Stimulated activated CD8-positive, alpha-beta memory T cell treated with anti-CD3 and anti-CD28 coated beads, Interleukin-4, amount 100 ng/mL, for 48 hours (primary cell): ENCODE data around the gene PPP1R13B.
"Not testable (repeated sequence)": the region's sequence is repeated elsewhere in the genome, so short reads cannot be mapped to it uniquely, and the experiment has no call there.

ENCODE experiments used
- DNase-seq: peaks from one replicate; pipeline ENCODE4 v3.0.0-alpha.2; 2020

The PPP1R13B gene

DNA sequence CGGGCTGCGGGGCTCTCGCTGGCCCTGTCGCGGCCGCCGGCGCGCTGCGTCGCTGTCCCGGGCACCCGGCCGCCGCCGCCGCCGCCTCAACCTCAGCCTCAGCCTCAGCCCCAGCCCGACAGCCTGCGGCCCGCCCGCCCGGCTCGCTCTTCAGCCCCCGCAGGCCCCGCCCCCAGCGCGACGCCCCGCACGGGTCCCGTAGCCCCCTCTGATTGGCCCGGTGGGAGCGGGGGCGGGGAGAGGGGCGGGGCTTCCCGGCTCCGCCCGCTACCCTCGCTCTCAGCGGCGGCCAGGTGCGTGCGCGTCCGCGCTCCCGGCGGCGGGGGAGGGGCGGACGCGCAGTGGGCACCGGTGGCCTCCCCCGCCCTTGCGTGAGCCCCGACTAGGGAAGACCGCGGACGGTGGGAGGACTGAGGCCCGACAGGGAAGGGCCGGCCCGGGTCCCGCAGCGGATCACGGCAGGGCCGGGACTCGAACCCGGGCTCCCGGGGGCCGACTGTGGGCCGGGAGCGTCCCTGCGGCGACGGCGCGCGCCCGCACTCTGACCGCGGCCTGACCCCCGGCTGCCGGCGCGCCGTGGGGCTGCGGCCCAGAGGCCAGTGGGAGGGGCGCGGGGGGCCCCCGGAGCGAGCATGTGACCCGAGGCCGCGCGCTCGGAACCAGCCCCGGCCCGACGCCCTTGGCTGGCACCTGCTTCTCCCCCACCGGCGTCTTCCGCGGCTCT, at the start of gene PPP1R13B:
Gene PPP1R13B, minus strand, starts transcription at position 125 of the 724 bp plus-strand sequence. CDS start 268 bp downstream, outside the sequence.
- peak; percentile 95 for DNase-seq

- no peak for DNase-seq
Observed at GRCh38 chr14:103896578-103896977, 49.2 kb upstream of the PPP1R13B start.

- DNase-seq = no peak
Observed at GRCh38 chr14:103894723-103895059, 47.3 kb upstream of the PPP1R13B start.

DNA sequence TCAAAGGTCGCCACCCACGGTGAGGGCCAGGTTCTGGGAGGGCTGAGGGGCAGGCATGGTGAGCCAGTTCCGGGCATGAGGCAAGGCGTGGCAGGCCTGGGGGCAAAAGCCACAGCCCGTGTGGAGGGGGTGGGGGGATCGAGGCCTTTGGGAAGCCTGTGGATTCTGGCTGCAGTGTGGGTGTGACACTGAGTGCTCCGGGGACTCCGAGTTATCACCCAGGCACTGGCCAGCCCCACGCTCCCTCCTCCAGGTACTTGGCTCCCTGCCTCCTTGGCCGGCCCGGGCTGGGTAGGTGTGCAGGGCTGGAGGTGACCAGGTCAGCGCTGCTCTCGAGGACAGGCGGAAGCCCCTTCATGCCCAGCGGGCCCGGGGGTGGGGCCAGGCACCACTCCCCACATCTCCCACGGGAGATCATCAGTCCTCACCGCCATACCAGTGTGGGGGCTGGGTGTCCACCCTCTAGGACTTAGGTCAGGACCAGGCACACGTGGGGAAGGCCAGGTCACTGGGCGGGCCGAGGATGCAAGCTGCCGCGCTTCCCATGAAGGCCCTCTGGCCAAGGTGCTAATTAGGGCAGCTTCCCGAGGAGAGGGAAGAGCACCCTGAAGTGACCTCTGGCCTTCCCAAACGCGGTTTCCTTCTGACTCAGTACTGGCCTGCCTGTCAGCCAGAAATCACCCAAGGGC, 46.8 kb upstream of the PPP1R13B start:
- DNase-seq = no peak

DNA sequence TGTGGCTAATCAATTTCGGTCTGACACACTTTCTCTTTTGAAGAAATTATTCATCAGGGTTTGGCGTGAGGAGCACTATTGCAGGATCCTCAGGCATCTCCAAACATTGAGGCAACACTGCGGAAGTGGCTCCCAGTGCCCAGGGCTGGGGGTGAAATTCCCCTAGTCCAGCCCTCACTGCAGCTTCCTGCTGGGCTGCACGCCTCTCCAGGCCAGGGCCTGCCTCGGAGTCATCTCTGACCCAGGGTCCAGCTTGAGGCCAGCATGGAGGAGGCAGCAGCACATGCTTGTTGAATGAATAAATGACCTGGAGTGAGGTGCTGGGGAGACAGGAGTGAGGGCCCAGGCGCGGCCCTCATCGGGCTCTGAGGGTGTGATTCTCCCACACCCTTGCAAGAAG, 44.9 kb upstream of the PPP1R13B start:
- DNase-seq = no peak

- no peak for DNase-seq
Observed at GRCh38 chr14:103891667-103892215, 44.4 kb upstream of the PPP1R13B start.

DNA sequence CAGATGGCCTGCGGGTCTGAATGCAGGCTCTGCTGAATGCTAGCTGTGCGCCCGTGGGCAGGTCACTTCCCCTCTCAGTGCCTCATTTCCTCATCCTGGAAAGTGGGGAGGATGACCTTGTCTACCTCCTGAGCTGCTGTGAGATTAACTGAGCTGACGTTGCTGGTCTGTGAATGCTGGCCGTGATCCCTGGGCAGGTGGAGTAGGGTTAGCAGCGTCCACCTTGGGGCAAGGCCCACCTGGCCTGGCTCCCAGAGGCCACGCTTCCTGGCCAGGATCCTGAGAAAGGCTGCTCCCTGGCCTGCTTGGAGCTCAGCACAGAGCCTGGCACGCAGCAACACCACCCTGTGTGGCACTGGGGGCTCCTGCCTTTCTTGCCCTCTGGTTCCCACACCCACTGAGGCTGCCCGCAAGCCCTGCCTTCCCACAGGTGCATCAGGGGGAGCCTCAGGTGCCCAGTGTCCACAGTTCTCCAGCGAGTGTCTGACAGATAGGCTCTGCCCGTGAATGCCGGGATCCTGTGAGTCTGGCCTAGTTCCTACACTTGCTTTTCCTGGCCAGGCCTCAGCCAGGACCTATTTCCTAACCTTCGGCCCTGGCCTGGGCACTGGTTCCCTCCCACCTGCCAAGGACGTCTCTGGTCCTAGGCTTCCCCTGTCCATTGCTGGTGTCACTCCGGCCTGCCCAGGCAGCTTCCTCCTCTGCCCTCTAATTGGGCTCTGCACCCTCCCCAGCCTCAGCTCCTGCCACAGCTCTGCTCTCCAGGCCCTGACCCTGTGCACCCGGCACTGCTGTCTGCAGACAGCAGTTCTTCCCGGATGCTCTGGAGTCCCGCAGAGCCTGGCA, 43.7 kb upstream of the PPP1R13B start:
- DNase-seq = no peak

- no peak for DNase-seq
Observed at GRCh38 chr14:103890052-103890371, 42.6 kb upstream of the PPP1R13B start.

- DNase-seq = no peak
Observed at GRCh38 chr14:103889313-103890051, 42.1 kb upstream of the PPP1R13B start.

DNA sequence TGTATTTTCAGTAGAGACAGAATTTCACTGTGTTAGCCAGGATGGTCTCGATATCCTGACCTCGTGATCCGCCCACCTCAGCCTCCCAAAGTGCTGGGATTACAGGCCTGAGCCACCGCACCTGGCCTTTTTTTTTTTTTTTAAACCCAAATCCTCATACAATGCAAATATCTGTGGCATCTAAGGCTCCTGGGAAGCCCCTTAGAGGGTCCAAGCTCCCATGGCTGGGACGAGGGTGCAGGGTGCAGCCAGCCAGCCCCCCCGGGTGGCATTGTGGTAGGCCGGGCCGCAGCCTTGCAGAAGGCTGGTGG, 41.6 kb upstream of the PPP1R13B start:
- DNase-seq = not testable (repeated sequence)

GRCh38 chr14:103887557-103888115, 40.3 kb upstream of the PPP1R13B start:
- no peak for DNase-seq

GRCh38 chr14:103887170-103887501, 39.8 kb upstream of the PPP1R13B start:
- DNase-seq = no peak

DNA sequence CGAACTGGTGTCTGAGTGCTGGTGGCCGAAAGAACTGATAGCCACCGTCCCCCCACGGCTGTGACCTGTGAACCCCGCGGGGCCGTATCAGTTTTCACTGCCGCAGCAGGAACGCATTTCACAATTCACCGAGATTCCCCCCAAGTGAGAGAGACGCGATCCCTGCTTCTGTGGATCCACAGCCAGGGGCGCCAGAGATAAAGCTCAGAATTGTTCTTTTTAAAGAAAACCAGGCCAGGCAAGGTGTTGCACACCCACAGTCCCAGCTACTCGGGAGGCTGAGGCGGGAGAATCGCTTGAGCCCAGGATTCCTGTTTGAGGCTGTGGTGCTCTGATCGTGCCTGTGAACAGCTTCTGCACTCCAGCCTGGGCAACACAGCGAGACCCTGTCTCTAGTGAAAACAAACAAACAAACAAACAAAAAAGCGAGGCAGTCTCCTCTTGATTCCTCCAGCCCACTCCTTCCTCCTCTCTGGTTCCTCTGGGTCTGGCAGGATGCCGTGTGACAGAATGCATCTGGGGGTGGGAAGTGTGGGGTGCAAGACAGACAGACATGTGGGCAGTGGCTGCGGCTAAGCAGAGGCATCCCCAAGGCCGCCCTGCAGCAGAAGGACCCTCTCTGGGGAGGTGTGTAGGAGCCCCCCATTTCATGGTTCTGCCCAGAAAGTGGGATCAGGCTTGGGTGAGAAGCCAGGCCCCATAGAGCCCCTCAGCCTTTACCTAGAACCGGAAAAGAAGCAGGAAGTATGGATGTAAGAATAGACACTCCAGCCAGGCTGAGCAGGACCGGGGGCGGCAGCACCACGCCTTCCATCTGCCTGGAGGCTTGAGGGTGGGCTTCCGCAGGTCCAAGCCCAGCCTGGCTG, 39.2 kb upstream of the PPP1R13B start:
- no peak for DNase-seq

- DNase-seq = no peak
Observed at GRCh38 chr14:103885509-103885932, 38.1 kb upstream of the PPP1R13B start.

DNA sequence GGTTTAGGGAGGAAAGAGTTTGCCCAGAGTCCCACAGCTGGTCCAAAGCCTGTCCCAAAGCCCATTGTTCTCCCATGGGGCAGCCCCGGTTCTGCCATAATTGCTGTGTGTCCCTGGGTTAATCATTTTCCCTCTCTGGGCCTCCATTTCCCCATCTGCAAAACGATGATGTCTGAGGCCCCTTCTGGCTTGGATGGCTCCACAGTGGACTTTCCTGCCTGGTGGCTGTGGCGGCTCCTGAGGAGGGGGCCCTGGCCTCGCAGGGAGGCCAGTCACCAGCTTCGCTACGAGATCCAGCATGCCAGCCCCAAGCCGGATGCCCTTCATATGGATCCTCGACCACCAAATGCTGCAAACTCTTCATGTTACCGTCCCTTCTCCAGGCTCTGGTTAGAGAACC, 37.5 kb upstream of the PPP1R13B start:
- no peak for DNase-seq

GRCh38 chr14:103883263-103883523, 35.8 kb upstream of the PPP1R13B start:
- DNase-seq = no peak

DNA sequence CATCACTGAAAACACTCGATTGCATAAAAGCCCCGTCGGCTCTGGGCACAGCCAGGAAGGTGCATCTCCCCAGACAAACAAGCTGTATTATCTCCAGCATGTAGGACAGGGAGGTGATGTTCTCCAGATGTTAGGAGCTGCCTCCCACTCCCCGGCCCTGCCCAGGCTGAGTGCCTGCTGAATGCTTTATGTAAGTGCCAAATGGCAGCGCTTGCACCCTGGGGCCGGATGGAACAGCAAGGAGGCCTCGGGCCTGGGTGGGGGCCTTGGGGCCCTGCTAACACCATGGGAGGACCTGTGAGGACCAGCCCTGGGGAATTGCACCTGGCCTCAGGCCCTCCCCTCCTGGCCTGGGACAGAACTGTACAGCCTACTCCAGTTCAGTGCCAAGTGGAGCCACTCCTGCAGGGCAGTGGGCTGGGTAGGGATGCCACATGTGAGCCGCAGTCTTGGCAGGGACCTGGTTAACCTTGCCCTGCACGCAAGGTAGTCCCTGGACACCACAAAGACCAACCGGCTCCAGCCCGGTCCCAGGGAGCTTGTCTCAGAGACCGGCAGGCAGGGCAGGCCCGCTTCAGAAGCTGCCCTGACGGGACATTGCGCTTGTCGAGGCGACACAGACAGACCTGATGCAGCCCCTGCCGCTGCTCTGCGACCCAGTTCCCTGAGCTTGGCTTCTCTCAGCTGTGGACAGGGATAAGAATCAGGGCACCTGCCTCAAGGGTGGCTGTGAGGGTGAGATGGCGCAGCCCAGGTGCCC, 35.3 kb upstream of the PPP1R13B start:
- DNase-seq = no peak

DNA sequence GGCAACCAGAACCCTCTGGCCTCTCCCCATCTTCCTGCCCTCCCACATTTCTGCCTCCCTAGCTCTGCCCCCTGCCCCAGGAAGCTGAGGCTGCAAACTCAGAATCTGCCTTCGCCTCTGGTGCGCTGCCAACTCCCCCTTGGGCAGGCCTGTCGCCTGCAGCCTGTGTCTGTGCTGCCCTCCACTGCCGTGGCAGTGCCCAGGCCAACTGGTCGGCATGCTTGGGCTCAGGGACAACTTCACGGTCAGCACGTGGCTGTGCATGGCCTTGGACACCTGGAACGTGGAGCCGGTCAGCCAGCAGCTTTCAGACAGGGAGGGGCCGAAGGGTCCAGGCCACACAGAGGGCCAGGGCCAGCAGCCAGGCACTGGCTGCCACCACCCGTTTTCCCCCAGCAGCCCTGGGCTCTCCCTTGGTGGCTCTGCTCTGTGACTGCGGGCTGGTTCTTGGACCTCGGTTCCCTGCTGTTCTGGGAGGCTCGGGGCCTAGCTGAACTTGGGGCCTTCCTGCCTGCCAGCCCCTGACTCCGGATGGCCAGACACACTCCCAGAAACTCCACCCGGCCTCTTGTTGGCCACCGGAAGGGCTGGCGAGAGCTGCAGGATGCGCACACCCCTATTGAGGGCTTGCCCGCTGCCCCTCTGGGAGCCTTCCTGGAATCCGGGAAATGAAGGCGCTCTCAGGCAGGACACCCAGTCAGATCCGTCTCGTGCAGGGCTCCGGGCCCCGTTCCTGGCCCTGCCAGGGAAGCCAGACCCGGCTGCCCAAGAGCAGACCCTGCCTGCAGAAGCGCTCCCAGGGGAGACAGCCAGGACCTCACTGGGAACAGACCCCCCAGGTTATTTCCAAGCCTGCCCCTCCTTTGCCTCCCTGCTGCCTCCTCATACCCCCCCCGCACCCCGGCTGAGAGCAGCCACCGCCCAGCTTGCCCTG, 34.2 kb upstream of the PPP1R13B start:
- no peak for DNase-seq

- peak; percentile 38 for DNase-seq
Observed at GRCh38 chr14:103880348-103881267, 33.2 kb upstream of the PPP1R13B start.
